SU-DHL-6 (cell line): ENCODE results near the gene THUMPD3.

Source experiments
- CTCF ChIP-seq: fragments of 200-600 bp; sonication (generic); IDR thresholded peaks from one replicate; pipeline ENCODE4 v1.5.1; 2017; ENCODE audit warnings: antibody characterized with exemption, mild to moderate bottlenecking, low read length, moderate library complexity; ENCODE audit not compliant: insufficient read depth, poor library complexity, severe bottlenecking
- EZH2phosphoT487 ChIP-seq: fragments of 200-600 bp; sonication (generic), shearing (Covaris generic); conservative IDR thresholded peaks from 2 replicates; pipeline ENCODE4 v1.6.1; 2018; ENCODE audit warnings: mild to moderate bottlenecking, antibody characterized with exemption, low read length, moderate library complexity, mixed read lengths

GRCh38 chr3:9314796-9315195 lies 48.1 kb upstream of the THUMPD3 start:
- TF ChIP-seq CTCF, result no peak
- no peak for TF ChIP-seq EZH2phosphoT487
